ENCODE results near the gene GZMM.

Gene GZMM

DNA sequence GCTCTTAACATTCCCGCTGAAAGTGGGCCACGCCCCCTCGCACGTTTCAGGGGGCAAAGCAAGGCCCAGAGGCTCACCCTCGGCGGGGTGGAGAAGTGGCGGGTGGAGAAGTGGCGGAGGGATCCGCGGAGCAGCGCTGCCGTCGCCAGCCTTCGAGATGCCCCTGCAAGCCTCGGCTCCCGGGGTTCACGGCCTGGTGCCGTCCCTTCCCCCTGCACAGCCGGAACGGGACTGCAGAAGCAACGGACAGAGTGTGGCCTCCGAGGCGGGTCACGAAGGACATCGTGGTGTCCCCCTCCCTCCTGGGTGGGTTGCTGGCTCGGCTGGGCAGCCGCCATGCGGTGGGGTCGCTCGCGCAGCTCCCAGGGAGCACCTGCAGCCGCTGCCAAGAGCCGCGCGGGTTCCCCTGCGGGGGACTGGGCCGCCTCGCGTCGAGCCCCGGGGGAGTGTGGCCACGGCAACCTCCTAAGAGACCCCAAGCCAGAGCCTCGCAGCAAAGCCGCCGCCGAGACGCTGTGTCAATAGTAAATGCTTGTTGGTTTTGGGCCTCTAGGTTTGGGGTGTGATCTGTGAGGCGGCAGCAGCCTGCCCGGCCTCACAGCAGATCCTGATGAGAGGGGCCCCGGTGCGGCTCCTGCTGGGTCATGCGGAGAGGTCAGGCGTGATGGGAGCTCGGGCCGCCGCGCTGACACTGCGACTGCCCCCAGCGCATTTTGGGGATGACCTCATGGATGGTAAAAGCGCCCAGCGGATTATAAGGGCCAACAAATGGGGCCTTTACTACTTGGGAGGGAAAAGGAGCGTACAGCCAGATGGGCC lies 31.1 kb upstream of the GZMM start:
- DNase-seq = no peak

DNA sequence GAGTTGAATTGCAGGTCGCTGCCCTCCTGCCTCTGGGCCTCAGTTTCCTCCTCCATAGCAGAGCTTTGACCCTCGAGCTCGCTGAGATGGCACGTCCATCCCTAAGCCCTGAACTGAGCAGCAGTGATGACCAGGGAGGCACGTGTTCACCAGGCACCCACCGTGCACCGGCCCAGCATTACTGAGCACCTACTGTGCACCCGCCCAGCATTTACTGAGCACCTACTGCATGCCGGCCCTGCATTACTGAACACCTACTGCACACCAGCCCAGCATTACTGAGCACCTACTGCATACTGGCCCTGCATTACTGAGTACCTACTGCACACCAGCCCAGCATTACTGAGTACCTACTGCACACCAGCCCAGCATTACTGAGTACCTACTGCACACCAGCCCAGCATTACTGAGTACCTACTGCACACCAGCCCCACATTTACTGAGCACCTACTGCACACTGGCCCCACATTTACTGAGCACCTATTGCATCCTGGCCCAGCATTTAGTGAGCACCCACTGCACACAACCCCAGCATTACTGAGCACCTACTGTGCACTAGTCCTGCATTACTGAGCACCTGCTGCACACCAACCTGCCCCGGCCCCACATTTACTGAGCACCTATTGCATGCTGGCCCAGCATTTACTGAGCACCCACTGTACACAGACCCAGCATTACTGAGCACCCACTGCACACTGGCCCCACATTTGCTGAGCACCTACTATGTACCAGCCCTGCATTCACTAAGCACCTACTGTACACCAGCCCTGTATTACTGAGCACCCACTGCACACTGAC lies 30.3 kb upstream of the GZMM start:
- DNase-seq = no peak

DNA sequence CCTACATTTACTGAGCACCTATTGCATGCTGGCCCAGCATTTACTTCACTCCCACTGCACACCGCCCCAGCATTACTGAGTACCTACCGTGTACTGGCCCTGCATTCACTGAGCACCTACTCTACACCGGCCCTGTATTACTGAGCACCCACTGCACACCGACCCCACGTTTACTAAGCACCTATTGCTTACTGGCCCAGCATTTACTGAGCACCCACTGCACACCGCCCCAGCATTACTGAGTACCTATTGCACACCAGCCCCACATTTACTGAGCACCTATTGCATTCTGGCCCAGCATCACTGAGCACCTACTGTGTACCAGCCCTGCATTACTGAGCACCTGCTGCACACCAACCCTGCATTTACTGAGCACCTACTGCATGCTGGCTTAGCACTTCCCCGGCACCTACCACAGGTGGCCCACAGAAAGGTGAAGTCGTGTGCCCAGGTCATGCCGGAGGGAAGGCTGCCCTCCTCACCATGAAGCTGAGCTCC lies 29.6 kb upstream of the GZMM start:
- DNase-seq = no peak

DNA sequence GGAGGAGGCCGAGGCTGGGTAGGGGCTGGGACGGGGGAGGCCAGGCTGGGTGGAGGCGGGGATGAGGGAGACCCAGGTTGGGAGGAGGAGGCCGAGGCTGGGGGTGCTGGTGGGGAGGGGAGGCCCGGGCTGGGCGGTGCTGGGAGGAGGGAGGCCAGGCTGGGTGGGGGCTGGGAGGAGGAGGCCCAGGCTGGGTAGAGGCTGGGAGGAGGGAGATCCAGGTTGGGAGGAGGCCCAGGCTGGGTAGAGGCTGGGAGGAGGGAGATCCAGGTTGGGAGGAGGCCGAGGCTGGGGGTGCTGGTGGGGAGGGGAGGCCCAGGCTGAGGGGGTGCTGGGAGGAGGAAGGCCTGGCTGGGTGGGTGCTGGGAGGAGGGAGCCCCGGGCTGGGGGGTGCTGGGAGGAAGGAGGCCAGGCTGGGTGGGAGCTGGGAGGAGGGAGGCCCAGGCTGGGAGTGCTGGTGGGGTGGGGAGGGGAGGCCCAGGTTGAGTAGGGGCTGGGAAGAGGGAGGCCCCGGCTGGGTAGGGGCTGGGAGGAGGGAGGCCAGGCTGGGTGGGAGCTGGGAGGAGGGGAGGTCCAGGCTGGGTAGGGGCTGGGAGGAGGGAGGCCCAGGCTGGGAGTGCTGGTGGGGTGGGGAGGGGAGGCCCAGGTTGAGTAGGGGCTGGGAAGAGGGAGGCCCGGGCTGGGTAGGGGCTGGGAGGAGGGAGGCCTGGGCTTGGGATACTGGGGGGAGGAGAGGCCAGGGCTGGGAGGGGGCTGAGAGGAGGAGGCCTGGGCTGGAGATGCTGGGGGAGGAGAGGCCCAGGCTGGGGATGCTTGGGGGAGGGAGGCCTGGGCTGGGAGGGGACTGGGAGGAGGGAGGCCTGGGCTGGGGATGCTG lies 25.9 kb upstream of the GZMM start:
- DNase-seq = no peak

DNA sequence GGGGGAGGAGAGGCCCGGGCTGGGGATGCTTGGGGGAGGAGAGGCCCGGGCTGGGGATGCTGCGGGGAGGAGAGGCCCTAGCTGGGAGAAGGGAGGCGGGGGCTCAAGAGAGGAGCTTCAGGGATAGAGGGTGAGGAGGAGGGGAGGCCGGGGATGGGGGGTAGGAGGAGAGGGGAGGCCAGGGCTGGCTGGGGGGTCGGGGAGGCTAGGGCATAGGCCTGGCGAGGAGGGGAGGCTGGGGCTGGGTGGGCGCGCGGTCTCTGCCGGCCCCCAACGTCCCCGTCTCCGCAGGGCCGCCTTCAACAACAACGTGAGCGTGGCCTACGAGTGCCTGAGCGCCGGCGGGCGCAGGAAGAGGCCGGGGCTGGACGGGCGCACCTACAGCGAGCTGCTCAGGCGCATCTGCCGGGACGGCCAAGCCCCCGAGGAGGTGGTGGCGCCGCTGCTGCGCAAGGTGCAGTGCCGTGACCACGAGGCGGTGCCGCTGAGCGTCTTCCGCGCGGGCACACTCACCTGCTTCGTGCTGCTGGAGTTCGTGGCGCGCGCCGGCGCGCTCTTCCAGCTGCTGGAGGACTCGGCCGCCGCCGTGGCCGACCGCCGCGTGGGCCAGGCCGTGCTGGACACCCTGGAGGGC lies 25.1 kb upstream of the GZMM start:
- peak; percentile 65 for DNase-seq

DNA sequence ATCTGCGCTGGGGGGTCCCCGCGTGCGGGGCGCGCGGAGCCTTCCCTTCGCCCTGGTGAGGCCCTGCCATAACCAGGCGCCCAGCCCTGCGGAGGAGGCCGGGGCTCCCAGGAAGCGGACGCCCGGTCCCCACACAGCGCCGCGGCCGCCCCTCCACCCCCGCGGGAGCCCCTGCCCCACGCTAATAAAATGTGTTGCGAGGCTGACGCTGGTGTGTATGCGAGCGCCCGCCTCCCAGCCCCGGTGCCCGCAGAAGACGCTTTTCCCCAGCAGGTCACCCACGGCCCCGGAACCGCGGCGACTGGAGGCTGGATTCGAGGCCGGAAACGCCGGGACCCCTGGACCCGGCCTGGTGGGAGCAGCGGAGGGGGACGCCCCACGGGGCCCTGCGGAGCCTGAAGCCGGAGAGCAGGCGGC lies 24.4 kb upstream of the GZMM start:
- DNase-seq = no peak

DNA sequence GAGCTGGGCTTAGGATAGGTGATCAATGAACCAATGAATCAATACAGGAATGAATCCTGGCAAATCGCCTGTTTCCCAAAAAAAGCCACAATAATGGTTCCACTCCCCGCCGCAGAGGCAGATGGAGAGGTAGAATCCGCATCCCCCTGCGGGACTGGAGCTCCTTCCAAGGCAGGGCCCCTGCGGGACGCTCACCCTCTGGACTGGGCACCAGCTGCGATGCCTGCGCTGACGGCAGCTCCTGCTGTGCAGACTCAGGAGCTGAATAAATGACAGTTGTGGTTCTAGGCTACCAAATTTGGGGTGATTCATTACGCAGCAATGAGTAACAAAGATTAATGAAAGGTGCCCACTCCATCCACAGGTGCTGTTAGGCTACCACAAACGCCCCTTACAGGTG lies 21.1 kb upstream of the GZMM start:
- no peak for DNase-seq

DNA sequence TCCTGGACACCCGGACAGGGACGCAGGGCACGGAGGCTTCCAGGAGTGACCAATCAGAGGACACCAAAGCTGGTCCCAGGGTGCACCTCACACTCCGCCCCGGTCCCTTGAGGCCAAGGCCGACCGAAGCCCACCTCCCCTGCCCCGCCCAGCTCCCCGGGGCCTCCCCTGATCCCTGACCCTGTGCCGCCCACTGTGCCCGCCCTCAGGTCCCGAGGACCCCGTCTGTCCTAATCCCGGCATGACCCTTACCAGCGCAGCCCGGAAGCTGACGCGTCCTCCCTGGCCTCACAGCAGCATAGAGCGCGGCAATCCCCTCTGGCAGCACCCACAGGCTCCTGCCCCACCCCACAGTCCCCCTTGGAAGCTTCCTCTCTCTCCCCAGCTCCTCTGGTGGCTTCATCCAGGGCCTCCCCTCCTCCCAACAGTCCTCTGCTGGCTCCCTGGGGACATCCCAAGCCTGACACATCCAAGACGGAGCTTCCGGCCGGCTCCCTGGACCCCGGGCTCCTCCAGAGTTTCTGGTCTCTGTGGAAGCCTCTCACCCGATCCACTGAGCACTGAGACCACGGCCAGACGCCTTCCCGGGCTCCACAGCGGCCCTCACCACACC lies 19.7 kb upstream of the GZMM start:
- DNase-seq = no peak

DNA sequence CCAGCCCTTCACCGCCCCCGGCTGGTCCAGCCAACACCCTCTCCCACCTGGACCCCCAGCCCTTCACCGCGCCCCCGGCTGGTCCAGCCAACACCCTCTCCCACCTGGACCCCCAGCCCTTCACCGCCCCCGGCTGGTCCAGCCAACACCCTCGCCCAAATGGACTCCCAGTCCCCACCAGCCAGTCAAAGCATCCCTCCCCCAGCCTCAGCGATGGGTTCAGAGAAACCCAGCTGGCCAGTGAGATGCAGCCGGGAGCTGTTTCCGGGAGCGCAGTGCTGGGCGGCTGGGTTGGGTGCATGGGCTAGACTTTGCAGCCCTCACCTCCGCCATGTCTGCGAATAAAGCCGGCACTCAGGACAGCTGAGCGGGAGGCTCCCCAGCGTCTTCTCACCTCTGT lies 18.8 kb upstream of the GZMM start:
- no peak for DNase-seq

DNA sequence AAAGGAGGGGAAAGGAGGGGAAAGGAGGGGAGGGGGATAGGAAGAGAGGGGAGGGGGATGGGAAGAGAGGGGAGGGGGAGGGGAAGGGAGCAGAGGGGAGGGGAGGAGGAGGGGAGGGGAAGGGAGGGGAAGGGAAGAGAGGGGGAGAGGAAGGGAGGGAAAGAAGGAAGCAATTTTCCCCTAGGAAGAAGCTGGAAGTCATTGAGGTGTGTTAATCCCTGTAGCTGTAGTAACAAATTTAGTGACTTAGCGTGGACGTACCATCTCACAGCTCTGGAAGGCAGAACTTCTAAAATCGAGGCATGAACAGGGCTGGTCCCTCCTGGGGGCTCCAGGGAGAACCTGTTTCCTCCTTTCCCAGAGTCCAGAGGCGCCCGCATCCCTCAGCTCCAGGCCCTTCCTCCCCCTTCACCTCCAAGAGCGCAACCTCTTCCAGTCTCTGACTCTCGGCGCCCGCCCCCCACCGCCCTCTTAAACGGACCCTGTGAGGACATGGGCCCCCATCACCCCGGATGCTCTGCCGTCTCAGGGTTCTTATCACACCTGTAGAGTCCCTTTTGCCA lies 17.9 kb upstream of the GZMM start:
- DNase-seq = no peak

DNA sequence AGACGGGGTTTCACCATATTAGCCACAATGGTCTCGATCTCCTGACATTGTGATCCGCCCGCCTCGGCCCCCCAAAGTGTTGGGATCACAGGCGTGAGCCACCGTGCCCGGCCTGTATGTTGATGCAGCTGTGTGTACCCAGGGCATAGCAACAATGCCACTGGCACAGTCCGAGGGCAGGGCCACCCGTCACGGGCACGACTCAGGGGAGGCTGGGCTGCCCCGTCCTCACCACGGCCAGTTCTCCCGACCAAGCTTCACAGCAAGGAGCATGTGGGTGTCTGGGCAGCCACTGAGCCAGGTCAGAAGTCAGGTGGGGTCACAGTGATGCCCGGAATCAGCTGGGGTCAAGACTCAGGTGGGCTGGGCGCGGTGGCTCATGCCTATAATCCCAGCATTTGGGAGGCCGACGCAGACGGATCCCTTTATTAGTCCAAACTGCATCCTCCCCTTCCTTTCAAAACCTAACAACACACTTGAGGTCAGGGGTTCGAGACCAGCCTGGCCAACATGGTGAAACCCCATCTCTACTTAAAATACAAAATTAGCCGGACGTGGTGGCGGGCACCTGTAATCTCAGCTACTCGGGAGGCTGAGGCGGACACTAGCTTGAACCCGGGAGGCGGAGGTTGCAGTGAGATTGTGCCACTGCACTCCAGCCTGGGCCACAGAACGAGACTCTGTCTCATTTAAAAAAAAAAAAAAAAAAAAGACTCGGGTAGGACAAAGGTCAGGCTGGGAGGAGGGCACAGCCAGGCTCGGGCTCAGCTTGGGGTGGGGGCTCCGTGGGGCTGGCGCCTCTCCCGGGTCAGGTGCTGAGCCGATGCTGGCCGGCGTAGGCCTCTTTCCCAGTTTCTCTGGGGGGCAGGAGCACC lies 13.5 kb upstream of the GZMM start:
- DNase-seq = no peak

DNA sequence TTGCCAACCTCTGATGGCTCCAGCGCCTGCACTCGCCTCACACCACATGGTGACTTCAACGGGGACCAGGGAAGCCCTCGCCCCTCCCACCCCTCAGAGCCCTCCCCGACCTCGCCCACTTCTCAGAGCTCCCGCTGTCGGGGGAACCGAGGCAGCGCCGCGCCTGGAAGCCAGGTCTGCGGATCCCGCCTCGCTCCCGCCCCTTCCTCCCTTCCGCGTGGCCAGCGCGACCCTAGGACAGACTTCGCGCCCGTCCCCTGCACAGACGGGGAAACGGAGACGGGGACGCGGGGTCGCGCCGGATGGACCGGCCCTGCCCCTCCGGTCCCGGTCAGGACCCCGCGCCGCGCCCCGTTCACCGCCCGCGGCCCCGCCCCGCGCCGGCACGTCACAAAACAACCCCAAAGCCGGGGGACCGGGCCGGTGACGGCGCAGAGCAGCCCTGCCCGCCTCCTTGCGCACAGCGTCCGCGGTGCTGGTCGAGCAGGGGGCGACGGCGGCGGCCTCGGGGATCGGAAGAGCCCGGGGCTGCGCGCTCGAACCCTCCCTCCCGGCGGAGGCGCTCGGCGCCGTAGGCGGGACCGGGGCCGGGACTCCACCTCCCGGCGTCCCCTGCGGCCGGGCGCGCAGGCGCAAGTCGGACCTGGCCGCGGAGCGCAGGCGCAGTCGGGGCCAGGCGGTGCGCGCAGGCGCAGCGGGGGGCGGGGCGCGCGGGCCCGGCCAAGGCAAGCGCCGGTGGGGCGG lies 12.7 kb upstream of the GZMM start:
- peak; percentile 88 for DNase-seq

DNA sequence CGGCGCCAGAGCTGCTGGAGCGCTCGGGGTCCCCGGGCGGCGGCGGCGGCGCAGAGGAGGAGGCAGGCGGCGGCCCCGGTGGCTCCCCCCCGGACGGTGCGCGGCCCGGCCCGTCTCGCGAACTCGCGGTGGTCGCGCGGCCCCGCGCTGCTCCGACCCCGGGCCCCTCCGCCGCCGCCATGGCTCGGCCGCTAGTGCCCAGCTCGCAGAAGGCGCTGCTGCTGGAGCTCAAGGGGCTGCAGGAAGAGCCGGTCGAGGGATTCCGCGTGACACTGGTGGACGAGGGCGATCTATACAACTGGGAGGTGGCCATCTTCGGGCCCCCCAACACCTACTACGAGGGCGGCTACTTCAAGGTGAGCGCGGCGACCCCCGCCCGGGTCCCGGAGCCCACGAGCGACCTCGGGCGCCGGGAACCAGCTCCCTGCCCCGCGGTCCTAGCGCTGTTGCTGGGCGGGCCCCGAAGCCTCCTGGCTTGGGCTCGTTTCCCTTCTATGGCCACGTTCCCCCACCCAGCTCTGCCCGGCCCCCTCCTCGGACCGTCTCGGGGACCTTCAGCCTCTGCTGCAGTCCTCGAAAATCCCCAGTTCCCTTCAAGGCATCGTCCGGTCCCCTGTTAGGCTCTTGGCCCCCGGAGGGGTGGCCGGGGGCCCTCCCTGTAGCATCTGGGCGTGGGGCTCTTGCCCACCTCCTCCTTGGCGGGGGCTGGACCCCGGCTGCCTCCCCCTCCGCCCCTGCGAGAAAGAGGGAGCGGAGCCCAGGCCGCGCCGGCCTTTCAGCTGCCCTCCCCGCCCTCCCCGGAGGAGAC lies 11.9 kb upstream of the GZMM start, which contains the start of gene CDC34:
TSS of gene CDC34 (plus strand) at position 8 of the 808 bp plus-strand sequence. CDS start at position 180, 172 bp downstream.
- no peak for DNase-seq

DNA sequence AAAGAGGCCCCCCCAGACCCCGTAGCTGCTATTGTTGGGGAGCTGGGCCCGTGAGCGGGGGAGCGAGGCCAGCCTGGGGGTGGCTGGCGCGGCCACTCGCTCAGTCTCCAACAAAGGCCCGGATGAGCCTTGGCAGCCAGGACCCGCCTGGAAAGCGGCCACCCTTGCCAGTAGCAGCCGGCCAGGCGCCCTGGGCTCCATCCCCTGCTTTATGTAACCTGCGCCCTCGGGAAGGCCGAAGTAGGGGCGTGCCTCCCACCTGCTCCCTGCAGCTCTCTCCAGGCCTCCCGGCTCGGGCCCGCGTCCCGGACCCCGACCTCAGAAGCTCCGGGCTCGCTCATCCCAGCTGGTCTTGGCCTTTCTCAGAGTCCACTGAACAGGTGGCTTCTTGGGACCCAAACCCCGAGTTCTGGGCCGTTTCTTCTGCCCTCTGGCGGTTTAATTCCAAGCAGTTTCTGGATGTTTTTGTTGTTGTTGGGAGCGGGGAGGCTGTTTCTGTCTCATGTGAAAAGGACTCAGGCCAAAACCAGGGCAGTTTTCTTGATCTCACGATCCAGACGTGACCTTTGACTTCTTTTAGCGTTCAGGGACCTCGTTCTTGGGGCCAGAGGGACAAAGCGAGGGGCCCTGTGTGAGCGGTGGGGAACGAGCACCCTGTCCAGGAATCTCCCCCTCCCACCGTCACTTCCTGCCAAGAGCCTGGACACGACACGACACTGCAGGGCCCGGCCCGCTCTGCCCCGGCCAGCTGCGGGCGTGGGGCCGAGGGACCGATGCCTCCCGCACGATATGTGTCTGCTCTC lies 11.1 kb upstream of the GZMM start:
- peak; percentile 35 for DNase-seq

DNA sequence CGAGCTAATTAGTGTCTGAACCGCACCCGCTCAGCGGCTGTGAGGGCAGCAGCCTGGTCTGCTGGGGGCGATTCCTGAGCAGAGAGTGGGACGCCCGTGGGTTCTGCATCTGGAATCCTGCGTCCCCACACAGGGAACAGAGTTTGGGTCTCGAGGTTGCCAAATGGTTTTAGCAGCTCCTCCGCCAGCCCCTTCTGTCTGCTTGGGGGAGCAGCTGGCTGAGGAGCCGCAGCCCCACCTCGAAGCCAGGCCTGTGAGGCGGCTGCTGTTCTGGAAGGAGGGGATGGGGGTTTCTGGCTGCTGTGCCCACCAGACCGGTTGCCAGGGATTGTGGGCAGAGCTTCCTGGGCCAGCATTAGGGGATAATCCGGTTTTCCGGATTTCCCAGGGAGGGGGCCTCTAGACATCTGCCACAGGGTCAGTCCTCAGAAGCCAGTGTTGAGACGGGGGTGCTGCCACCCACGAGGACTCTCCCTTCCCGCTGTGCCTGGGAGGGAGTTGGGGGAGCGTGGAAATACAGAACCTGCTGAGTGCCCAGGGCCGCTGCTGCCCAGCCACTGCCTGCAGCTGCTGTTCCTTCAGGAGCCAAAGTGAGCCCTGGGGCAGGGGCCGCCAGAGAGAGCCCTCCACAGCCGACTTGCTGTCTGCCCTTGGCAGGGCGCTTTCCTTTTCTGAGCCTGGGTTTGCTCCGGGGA lies 10.3 kb upstream of the GZMM start:
- DNase-seq = no peak

DNA sequence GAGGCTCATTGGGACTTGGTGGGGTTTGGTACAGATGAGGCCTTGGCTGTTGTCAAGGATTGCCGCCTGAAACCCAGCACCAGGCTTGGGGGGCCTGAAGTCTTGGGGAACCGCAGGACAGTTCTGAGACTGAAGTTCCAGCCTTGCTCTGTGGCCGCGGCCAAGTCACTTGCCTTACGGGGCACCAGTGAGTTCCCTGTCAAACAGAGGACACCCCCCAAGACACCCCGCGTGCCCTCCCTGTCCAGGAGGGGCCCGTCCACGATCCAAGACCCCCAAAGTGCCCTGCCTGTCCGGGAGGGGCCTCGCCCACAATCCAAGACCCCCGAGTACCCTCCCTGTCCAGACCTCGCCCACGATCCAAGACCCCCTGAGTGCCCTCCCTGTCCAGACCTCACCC lies 9.8 kb upstream of the GZMM start:
- no peak for DNase-seq

Measured in activated naive CD4-positive, alpha-beta T cell treated with Interleukin-2 at 50 U/mL for 16 hours (primary cell).